Head of caudate nucleus (tissue), 42 donors: ENCODE measurements around the gene HSD17B1.
A peak's percentile ranks its signal among the peaks of the same experiment; 100 is the strongest.
"Not testable (repeated sequence)": the region's sequence is repeated elsewhere in the genome, so short reads cannot be mapped to it uniquely, and the experiment has no call there.

Experiments used
- DNase-seq, 42 donors: peaks; one replicate each; pipeline versions ENCODE4 v3.0.0 to v3.0.0-alpha.2; 2020 to 2021; ENCODE audit warnings: mixed read lengths in 7 of 42
- intact Hi-C: fragments of 100-400 bp; cut with DNase I; formaldehyde crosslinking; loops from one replicate; pipeline ENCODE4 v1.15.0; 2022

Gene HSD17B1

GRCh38 chr17:42541041-42541833 lies 11.5 kb upstream of the HSD17B1 start:
- intact Hi-C loops: no loop called here
- no peak for DNase-seq

GRCh38 chr17:42543190-42544079 lies 9.3 kb upstream of the HSD17B1 start:
- intact Hi-C loops: no loop called here
- peak in 24 of 42 donors; percentile 43 to 83 (median 60) for DNase-seq

- intact Hi-C loops: no loop called here
- no peak for DNase-seq
Observed at GRCh38 chr17:42544874-42545283, 7.8 kb upstream of the HSD17B1 start.

GRCh38 chr17:42545755-42546505 lies 6.8 kb upstream of the HSD17B1 start:
- intact Hi-C loops, DNase-seq: not testable (repeated sequence)

GRCh38 chr17:42547001-42547461 lies 5.7 kb upstream of the HSD17B1 start:
- DNase-seq: no peak
- intact Hi-C loops: no loop called here

- intact Hi-C loops: no loop called here
- DNase-seq: no peak
Observed at GRCh38 chr17:42547698-42548069, 5.0 kb upstream of the HSD17B1 start.

- intact Hi-C loops: no loop called here
- no peak for DNase-seq
Observed at GRCh38 chr17:42548070-42548837, 4.5 kb upstream of the HSD17B1 start.

GRCh38 chr17:42548993-42549755 lies 3.5 kb upstream of the HSD17B1 start:
- no peak for DNase-seq

GRCh38 chr17:42553161-42553818 lies 567 bp downstream of the HSD17B1 start:
- no peak for DNase-seq
- intact Hi-C loops: no loop called here

More at GRCh38 chr17:42548993-42549755, 3.5 kb upstream of the HSD17B1 start:
- intact Hi-C loops: no loop called here

GRCh38 chr17:42553866-42554249 lies 1.1 kb downstream of the HSD17B1 start:
- intact Hi-C loops: no loop called here
- DNase-seq: no peak

GRCh38 chr17:42554250-42555121 lies 1.8 kb downstream of the HSD17B1 start:
- peak; percentile 70 to 95 (median 90) for DNase-seq
- intact Hi-C loops: no loop called here

- intact Hi-C loops: no loop called here
- DNase-seq: no peak
Observed at GRCh38 chr17:42555122-42555622, 2.4 kb downstream of the HSD17B1 start.

- intact Hi-C loops, DNase-seq: not testable (repeated sequence)
Observed at GRCh38 chr17:42555961-42556617, 3.4 kb downstream of the HSD17B1 start.

GRCh38 chr17:42559075-42559474 lies 6.4 kb downstream of the HSD17B1 start:
- no peak for DNase-seq
- intact Hi-C loops: no loop called here

- no peak for DNase-seq
- intact Hi-C loops: no loop called here
Observed at GRCh38 chr17:42560246-42560645, 7.5 kb downstream of the HSD17B1 start.
